RPMI7951 (cell line): ENCODE data around the gene COP1. TPM values are rescaled to one million over a fixed set of nuclear protein-coding genes. Genes with fewer than 3 reads are reported as not detected.

Experiments
- DNase-seq: peaks from one replicate; pipeline ENCODE4 v3.0.0-alpha.2; 2012; ENCODE audit warnings: low read depth
- total RNA-seq: library from RNA; depleted of rRNA; stranded (reverse); fragments of >200 nt; shearing (Covaris generic); gene quantifications from 2 replicates; pipeline ENCODE4 v1.2.3, GENCODE V29; 2014

Gene COP1
- total RNA-seq, 1 experiment from 2014 or later, result 32.2 TPM

- no peak for DNase-seq
Observed at GRCh38 chr1:175895966-175896365, 311.1 kb downstream of the COP1 start.
